Occipital lobe (tissue), 2 donors: ENCODE results near the gene SYN1. TPM values are rescaled to one million over a fixed set of nuclear protein-coding genes. Genes with fewer than 3 reads are reported as not detected.
"Not testable (repeated sequence)": the region's sequence is repeated elsewhere in the genome, so short reads cannot be mapped to it uniquely, and the experiment has no call there.

Experiments
- DNase-seq: peaks from one replicate; lab custom pipeline; 2025; lab: John Stamatoyannopoulos, UW
- total RNA-seq: library from RNA; depleted of rRNA; stranded (reverse); fragments of >200 nt; gene quantifications from one replicate; pipeline ENCODE4 v1.2.3, GENCODE V29; 2014

Gene SYN1
- total RNA-seq, result 17.5 TPM

DNA sequence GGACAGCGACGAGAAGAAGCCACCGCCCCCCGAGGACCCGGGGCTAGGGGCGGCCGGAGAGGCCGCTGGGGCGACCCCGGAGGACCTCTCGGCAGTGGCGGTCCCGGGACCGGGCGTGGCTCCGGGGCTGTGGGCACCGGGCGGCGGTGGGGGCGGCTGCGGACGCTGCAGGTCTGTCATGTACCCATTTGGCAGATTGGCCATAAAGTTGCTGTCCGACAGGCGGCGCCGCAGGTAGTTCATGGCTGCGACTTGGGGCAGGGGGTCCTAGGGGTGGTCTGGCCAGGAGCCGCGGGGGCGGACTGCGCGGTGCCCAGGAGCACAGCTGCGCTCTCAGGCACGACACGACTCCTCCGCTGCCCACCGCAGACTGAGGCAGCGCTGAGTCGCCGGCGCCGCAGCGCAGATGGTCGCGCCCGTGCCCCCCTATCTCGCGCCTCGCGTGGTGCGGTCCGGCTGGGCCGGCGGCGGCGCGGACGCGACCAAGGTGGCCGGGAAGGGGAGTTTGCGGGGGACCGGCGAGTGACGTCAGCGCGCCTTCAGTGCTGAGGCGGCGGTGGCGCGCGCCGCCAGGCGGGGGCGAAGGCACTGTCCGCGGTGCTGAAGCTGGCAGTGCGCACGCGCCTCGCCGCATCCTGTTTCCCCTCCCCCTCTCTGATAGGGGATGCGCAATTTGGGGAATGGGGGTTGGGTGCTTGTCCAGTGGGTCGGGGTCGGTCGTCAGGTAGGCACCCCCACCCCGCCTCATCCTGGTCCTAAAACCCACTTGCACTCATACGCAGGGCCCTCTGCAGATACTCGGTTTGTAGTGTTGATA lies at the start of gene SYN1:
SYN1 (minus strand) TSS at position 372 of the 817 bp plus-strand sequence; CDS start at position 243, 129 bp downstream.
- peak; percentile 63 for DNase-seq

- DNase-seq, result not testable (repeated sequence)
Observed at GRCh38 chrX:47665797-47666196, 46.1 kb upstream of the SYN1 start.

DNA sequence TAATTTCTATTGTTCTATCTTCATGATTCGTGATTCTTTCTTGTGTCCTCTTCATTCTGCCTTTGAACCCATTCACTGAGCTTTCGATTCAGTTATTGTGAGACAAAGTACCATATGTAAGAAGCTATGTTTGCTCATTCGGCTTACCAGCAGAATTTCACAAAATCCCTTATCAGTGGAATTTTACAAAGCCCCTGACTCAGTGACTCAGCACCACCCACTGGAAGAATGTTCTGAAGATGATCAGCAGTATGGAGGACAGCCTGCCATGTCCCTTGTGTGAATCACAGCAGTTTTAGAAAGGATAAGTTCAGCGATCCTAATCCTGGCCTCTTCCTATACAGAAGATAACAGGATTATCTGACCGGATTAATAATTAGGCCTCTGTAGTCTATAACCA lies 45.1 kb upstream of the SYN1 start:
- no peak for DNase-seq

DNA sequence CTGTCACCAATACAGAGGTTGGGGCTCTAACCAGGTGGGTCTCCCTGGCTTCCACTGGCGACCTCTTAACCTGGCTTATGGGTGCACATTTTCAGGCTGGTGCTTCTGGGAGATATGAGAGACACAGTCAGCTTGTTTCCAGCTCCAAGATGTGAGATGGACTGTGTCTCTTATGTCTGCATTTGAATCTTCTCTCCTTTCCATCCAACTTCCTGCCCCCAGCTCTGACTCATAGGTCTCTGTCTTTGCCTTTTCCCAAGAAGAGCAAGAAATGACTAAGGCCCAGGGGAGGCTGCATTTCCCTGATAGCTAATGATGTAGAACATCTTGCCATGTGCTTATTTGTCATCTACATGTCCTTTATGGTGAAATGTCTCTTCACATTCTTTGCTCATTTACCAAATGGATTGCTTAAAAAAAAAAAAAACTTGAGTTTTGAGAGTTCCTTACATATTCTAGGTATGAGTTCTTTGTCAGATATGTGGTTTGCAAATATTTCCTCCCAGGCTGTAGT lies 42.5 kb upstream of the SYN1 start:
- no peak for DNase-seq

GRCh38 chrX:47661539-47661938 lies 41.9 kb upstream of the SYN1 start:
- no peak for DNase-seq

DNA sequence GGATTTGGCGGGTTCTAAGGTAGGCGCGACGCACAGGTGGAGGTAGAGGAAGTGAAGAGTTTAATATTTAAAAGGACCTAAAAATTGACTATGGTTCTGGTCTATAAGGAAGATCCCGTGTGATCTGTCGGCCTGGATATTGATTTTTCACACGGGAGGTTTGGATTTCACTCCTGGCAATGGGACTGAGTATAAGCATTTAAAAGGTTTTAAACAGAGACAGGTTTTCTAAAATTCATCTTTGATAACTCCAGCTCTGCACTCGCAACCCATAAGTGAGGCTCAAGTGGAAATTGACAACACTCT lies 39.7 kb upstream of the SYN1 start:
- DNase-seq, result no peak

- peak; percentile 81 for DNase-seq
Observed at GRCh38 chrX:47658684-47659420, 39.2 kb upstream of the SYN1 start, which contains the start of gene UXT. Gene UXT (minus strand): TSS chrX:47659180. CDS start chrX:47658927, 253 bp downstream.

- DNase-seq, result no peak
Observed at GRCh38 chrX:47658301-47658683, 38.6 kb upstream of the SYN1 start.

- no peak for DNase-seq
Observed at GRCh38 chrX:47651043-47651905, 31.6 kb upstream of the SYN1 start.

DNA sequence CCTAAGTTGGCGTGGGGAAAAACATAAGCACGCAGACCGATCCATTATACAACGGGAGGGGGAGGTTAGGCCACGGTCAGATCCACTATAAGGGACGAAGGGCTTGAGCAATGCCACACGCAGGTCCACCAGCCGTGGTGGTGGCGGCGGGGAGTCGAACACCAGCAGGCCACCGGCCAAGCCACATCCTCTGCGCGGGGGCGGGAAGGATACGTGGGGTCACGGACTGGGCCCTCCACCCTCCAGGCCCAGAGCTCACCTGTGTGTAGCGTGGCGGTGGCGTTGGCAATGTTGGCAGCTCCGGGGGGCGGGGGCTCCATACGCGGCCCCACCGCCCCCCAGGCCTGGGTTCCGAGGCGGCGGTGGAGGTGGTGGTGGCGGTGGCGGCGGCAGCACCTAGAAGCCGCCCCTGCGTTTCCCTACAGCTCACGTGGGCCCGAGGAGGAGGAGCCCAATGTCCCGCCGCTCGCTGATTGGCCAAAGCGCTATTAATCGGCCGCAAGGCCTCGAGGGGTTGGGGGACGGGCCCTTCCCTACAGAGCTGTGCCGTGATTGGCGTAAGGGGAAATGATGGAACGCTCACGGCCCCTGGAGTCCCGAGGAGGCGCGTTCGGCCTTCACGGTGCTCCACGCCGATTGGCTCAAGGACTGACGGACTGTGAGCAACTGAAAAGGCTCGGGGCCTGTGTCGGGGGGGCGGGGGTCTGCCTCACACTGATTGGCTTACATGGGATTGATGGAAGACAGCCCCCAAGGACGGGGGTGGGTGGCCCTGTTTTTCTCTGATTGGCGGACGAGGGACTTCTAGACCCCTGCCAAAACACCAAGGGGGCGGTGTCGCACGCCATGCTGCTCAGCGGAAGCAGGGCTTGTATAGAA lies 30.7 kb upstream of the SYN1 start, which contains the start of gene ELK1:
ELK1 (minus strand) TSS at position 400 of the 879 bp plus-strand sequence. CDS start 9,122 bp downstream, outside the sequence.
- peak; percentile 96 for DNase-seq

DNA sequence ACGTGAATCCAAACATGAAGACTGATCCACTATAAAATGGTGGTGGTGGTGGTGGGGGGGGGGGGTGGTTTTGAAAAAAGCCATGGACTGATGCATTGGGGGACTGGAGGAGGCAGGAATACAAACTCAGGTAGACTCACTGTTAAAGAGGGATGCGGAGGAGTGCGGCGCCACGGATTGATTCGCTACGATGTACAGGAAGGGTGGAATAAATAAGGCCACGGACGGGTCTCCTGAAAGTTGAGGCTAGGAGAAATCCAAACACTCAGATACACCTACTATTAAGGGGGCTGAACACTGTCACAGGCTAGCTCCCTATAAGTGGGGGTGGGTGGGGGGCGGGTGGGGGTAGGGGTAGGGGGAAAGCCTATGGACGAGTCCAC lies 30.1 kb upstream of the SYN1 start:
- DNase-seq, result no peak

- no peak for DNase-seq
Observed at GRCh38 chrX:47649271-47649670, 29.6 kb upstream of the SYN1 start.

DNA sequence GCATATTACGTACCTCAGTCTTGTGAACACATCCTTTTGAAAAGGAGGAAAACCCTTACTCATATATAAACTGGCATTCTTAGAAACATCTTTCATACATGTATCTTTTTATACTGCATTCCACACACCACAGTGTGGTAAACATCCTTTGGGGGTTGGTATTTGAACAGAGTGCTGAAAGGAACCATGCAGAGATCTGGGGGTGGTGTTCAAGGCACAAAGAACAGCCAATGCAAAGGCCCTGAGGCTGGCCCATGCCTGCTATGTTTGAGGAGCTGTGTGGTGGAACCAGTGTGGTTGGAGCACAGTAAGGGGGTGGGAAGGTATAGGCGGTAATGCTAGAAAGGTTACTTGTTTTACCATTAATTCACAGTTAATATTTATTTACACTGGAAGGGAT lies 28.7 kb upstream of the SYN1 start:
- no peak for DNase-seq

GRCh38 chrX:47646636-47647035 lies 27.0 kb upstream of the SYN1 start:
- DNase-seq, result no peak

DNA sequence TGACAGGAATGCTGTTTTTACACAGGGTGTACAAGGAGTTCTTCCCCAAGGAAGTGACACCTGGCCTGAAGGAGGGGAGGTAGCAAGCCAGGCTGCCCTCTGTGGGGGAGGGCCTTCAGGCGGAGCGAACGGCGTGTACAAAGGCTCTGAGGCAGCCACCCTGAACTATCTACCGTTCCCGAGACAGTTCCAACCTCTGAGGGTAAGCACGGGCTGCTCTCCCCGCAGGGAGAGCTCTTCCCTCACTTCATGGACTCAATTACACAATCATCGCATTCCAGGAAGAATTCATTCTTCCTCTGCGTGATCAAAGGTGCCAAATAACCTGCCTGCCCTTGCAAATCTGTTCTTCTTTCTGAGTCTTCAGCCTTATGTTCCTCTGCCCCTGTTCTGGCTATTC lies 25.9 kb upstream of the SYN1 start:
- no peak for DNase-seq

DNA sequence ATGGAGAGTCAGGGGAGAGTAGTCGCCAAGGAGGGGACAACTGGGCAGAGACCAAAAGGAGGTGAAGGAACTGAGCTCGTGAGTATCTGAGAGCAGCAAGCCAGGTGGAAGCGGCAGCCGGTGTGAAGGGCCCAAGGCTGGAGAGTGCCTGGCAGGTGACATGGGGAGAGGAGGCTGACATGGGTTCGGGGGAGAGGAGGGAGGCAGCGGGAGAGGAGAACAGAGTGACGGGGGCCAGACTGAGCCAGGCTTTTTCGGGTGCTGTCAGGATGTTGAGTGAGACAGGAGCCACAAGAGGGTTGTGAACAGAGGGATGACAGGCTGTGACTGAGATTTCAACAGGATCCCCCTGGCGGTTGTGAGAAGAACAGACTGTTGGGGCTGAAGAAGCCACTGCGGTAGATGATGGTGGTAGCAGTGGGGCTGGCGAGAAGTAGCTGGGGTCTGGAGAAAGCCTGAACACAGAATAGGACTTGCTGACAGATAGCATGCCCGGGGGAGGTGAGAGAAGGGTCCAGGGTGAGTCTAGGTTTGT lies 25.0 kb upstream of the SYN1 start:
- no peak for DNase-seq

DNA sequence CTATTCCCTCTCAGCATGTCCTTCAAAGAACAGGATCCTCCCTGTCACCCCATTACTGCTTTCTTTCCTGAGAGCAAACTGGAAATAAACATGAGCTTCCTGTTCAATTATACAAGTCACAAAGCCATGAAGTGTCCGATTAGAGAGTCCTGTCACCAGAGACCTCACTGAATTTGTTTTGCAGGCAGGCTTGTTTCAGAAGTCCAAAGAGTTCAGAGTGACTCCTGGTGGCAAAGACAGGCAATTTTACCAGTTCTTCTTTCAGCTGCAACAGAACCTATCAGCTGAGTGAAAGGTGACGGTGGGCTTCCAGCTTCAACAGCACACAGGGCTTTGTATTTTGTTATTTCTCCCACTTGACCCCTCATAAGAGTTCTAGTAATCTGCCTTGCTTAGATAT lies 24.3 kb upstream of the SYN1 start:
- DNase-seq, result no peak

DNA sequence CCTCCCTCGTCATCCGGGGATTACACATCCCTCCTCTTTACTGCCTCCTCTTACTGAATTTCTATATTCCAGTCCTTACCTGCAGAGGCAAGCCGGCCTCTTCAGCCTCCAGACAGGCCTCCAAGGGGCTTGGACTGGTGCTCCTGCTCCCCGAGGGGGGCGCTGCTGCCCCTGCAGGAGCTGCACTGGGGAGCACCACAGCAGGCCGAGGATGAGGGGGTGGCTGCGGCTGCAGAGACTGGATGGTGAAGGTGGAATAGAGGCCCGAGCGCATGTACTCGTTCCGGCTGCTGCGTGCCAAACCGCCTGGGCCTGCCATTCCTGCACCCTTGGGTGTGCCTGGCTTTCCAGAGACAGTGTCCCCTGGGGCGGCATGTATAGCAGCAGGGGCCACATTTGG lies 19.2 kb upstream of the SYN1 start:
- no peak for DNase-seq

DNA sequence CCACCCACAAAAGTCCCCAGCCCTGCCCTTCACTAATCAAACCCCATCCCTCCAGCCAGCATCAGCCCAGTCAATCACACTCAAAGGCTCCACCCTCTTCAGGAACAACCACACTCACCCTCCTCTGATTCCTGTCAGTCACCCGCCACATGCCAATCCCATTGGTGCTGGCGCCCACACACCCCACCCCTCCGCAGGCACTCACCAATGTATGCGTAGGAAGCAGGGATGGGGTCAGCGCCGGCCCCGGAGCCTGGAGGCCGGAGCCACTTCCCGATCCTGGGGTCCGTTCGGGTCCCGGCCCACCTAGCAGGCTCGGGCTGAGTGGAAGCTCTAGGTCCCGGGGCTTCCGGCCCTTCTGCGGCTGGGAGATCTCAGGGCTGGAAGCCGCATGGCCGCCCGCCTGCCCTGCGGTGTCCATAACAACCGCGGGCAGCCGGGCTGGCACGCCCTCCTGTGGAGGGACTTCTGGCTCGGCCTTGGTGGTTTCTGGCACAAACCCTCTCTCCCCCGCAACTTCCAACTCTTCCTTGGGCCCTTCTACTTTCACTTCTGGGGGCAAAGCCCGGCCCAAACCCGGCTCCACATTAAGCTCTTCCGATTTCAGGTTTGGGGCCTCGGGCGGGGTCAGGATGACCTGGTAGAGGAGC lies 18.0 kb upstream of the SYN1 start:
- no peak for DNase-seq
